ENCODE results near the gene DDX5. TPM values are rescaled to one million over a fixed set of nuclear protein-coding genes. Genes with fewer than 3 reads are reported as not detected.

The DDX5 gene
- total RNA-seq, 1 donor from 2014 or later, result 758 TPM

DNA sequence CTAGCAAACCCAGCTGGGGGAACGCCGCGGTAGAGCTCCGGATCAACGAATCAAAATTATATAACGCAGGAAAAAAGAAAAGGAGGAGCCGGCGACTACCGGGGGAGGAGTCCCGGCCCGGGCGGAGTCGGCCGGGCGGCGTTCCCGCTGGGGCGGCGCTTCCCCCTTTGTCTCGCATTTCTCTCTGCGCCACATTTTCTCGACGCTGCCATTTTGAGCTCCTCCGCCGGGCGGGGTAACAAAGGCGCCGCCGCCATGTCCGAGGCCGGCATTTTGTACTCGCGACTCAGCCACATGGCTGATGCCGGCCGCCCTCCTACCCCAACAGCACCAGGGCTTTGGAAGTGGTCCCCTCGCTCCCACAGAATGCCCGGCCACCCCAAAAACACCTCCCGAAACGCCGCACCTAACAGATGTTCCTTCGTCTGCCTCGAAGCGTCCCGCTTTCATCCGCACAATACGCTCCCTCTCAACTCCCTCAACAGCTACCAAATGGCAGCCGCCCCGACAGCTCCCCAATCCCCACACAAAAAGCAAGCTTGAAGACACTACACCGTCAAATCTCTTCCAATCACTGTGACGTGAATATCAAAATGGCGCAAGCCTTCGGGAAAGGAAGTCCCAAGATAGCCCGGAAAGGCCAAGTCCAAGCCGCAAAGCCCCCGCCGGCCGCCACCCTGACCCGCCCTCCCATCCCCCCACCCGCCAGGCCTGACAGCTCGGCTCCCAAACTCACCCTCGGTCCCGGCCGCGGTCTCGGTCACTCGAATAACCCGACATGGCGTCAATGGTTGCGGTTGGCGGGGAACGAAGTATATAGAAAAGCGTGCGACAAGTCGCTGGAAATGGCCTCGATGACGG lies 519 bp downstream of the DDX5 start:
- TF ChIP-seq, protein P1, sequence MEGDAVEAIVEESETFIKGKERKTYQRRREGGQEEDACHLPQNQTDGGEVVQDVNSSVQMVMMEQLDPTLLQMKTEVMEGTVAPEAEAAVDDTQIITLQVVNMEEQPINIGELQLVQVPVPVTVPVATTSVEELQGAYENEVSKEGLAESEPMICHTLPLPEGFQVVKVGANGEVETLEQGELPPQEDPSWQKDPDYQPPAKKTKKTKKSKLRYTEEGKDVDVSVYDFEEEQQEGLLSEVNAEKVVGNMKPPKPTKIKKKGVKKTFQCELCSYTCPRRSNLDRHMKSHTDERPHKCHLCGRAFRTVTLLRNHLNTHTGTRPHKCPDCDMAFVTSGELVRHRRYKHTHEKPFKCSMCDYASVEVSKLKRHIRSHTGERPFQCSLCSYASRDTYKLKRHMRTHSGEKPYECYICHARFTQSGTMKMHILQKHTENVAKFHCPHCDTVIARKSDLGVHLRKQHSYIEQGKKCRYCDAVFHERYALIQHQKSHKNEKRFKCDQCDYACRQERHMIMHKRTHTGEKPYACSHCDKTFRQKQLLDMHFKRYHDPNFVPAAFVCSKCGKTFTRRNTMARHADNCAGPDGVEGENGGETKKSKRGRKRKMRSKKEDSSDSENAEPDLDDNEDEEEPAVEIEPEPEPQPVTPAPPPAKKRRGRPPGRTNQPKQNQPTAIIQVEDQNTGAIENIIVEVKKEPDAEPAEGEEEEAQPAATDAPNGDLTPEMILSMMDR (conservative IDR thresholded peaks at IDR 0.05), result no peak
- H3K9me3 Mint-ChIP-seq, result no peaks in the 10 kb centered on the region
- DNase-seq (ENCODE audit: extremely low spot score, unreplicated experiment), result peak; percentile 87
- peaks cover 65% of the 10 kb centered on the region for H3K36me3 Mint-ChIP-seq
- H3K4me1 Mint-ChIP-seq (ENCODE audit: unreplicated experiment), result peaks cover 33% of the 10 kb centered on the region
- H3K27ac Mint-ChIP-seq, result peak overlapping the region; percentile 100
- peaks cover 12% of the 10 kb centered on the region for H3K27me3 Mint-ChIP-seq
- peak overlapping the region; percentile 98 for H3K4me3 Mint-ChIP-seq

DNA sequence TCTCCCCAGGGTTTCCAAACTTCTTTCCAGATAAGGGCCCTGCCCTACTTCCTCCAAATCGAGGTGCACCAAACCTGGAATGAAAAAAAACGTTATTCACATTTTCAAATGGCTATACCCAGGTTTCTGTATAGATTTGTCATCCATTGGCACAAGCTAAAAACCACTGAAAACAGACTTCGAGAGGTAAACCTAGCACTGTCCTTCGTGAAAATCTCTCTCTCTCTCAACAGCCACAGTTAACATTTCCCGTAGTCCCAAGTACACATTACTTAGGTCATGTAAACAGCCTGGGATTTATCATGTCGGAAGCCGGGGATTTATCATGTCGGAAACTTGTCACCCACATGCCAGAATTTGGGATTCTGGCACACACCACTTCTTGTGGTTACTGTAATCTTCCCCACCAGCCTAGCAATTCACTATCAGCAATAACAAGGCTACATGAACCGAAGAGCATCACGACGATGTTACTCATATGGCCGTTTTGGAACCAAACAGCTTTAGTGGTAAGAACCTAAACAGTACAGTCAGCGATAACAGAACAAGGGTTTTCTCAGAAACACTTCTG lies 1.2 kb downstream of the DDX5 start:
- H3K4me3 Mint-ChIP-seq, result peak overlapping the region; percentile 98
- TF ChIP-seq, protein P1 (conservative IDR thresholded peaks at IDR 0.05), result no peak
- no peak for DNase-seq (ENCODE audit: extremely low spot score, unreplicated experiment)
- peak overlapping the region; percentile 100 for H3K27ac Mint-ChIP-seq
- no peaks in the 10 kb centered on the region for H3K9me3 Mint-ChIP-seq
- H3K36me3 Mint-ChIP-seq, result peaks cover 67% of the 10 kb centered on the region
- peaks cover 12% of the 10 kb centered on the region for H3K27me3 Mint-ChIP-seq
- H3K4me1 Mint-ChIP-seq (ENCODE audit: unreplicated experiment), result peaks cover 40% of the 10 kb centered on the region

DNA sequence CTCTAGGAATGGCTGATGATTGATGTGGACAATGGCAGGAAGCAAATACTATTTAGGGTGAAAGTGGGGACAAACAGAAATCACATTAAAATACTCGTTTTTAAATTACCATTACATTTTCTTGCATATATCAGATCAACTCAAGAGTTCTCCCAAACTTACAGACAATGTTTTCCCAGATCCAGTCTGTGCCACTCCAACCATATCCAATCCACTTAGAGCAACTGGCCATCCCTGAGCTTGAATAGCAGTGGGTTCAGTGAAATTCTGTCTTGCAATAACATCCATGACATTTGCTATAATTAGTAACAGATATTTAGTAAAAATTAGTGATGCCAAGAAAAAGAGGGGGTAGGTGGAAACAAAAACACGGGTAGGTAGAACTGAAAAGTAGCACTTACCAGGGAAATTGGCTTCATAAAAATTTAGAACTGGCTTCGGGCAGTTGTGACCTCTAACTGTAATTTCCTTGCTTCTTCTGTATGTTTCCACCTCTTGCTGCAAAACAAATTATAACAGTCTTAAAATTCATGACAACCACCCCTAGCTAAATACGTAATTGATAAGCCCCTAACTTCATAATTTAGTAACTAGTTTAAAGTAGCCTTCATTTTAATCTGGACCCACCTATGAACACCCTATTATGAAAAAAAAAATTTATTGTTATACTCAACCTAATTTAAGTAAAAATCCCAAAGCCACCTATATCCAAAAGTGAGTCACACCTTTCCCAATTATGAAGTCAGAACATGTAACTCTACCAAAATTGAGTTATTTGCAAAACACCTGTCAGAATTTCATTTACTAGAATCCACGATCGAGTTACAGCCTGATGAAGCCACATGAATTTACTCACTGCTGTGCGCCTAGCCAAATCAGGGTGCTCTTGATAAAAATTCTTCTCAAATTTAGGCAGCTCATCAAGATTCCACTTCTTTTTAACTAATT lies 2.0 kb downstream of the DDX5 start:
- Mint-ChIP-seq H3K9me3 (no peaks in the 10 kb centered on the region), H3K4me3 (peak overlapping the region; percentile 98), H3K27me3 (peaks cover 12% of the 10 kb centered on the region), H3K4me1 (ENCODE audit: unreplicated experiment) (peaks cover 40% of the 10 kb centered on the region), H3K36me3 (peaks cover 70% of the 10 kb centered on the region), H3K27ac (peak overlapping the region; percentile 100)
- DNase-seq (ENCODE audit: extremely low spot score, unreplicated experiment), result no peak
- TF ChIP-seq, protein P1 (conservative IDR thresholded peaks at IDR 0.05), result no peak

DNA sequence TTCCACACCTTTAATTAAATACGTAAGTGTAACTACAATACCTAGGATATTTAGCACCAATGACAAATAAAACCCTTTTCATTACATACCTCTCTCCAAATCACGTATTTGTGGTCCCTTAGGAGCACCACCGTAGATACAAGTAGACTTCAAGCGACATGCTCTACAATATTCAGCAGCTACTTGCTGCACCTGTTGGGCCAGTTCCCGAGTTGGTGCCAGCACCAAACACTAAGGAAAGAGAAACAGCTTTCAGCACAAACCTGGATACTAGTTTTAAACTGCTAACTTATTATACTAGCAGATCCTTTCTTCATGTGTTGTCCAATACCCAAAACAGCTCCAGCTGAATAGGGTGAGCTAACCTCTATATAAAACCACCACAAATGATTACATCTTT lies 2.7 kb downstream of the DDX5 start:
- peak overlapping the region; percentile 60 for H3K4me3 Mint-ChIP-seq
- DNase-seq (ENCODE audit: extremely low spot score, unreplicated experiment), result no peak
- H3K9me3 Mint-ChIP-seq, result no peaks in the 10 kb centered on the region
- H3K27me3 Mint-ChIP-seq, result peaks cover 12% of the 10 kb centered on the region
- TF ChIP-seq, protein P1 (conservative IDR thresholded peaks at IDR 0.05), result no peak
- H3K4me1 Mint-ChIP-seq (ENCODE audit: unreplicated experiment), result peaks cover 42% of the 10 kb centered on the region
- H3K27ac Mint-ChIP-seq, result peak overlapping the region; percentile 100
- H3K36me3 Mint-ChIP-seq, result peaks cover 70% of the 10 kb centered on the region

DNA sequence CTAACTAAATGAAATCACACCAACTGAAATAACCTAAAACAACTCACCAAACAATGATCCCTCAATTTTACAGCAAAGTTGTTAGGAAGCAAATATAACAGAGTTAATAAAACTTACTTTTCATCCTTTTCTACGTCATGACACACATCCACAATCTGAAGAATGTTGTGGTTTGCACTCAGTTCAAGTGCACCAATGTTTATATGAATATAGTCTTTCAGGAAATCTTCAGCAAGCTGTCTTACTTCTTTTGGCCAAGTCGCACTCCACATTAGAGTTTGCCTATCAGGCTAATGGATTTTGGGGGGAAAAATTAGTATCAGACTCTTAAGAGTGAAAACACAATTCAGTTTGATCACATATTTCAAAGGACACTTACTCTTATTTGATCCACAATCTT lies 3.3 kb downstream of the DDX5 start:
- H3K36me3 Mint-ChIP-seq, result peaks cover 70% of the 10 kb centered on the region
- H3K4me3 Mint-ChIP-seq, result peak overlapping the region; percentile 60
- no peaks in the 10 kb centered on the region for H3K9me3 Mint-ChIP-seq
- DNase-seq (ENCODE audit: extremely low spot score, unreplicated experiment), result no peak
- H3K27ac Mint-ChIP-seq, result peak overlapping the region; percentile 100
- peaks cover 45% of the 10 kb centered on the region for H3K4me1 Mint-ChIP-seq (ENCODE audit: unreplicated experiment)
- H3K27me3 Mint-ChIP-seq, result peaks cover 12% of the 10 kb centered on the region
- TF ChIP-seq, protein P1 (conservative IDR thresholded peaks at IDR 0.05), result no peak
